Measurements from ENCODE around the gene PTPRM.

DNA sequence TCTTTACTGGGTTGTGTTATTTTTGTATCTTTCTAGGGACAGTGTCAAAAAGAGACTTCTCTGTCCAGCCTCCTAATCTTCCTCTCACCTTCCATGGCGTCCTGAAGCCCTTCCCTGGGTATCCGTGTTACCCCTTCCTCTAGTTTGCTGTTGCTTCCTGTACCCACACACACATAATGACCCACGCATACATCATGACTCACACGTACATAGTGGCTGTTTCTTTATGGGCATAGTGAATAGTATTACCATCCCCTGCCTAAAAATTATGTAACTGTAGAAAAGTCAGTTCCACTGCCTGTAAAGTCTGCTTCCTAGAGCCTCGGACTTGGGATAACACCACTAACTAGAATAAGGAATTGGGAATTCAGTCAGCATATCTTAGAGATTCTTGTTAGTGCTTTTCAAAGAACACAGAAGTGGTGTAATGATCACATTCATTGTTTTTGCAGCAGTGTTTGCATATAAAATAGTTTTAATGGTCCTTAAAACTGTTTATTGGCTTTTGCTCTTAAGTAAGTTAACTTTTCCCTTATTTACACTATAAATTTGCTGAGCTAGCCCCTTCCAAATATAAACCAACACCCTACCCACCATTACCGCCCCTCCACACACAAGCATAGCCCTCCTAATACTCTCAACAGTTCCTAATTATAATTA is 733.8 kb downstream of the PTPRM start:
- TF ChIP-seq, protein P1, sequence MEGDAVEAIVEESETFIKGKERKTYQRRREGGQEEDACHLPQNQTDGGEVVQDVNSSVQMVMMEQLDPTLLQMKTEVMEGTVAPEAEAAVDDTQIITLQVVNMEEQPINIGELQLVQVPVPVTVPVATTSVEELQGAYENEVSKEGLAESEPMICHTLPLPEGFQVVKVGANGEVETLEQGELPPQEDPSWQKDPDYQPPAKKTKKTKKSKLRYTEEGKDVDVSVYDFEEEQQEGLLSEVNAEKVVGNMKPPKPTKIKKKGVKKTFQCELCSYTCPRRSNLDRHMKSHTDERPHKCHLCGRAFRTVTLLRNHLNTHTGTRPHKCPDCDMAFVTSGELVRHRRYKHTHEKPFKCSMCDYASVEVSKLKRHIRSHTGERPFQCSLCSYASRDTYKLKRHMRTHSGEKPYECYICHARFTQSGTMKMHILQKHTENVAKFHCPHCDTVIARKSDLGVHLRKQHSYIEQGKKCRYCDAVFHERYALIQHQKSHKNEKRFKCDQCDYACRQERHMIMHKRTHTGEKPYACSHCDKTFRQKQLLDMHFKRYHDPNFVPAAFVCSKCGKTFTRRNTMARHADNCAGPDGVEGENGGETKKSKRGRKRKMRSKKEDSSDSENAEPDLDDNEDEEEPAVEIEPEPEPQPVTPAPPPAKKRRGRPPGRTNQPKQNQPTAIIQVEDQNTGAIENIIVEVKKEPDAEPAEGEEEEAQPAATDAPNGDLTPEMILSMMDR (IDR thresholded peaks at IDR 0.05; ENCODE audit: low read depth, low read length, poor library complexity, severe bottlenecking): no peak
- TF ChIP-seq EZH2phosphoT487 (IDR thresholded peaks at IDR 0.05; ENCODE audit: borderline replicate concordance, low read length): no peak
